Fibroblast of skin of right quadriceps (primary cell): ENCODE data around the gene COL3A1.

Experiments used
- DNase-seq: peaks from one replicate; pipeline ENCODE4 v3.0.0-alpha.2; 2013

Gene COL3A1

DNA sequence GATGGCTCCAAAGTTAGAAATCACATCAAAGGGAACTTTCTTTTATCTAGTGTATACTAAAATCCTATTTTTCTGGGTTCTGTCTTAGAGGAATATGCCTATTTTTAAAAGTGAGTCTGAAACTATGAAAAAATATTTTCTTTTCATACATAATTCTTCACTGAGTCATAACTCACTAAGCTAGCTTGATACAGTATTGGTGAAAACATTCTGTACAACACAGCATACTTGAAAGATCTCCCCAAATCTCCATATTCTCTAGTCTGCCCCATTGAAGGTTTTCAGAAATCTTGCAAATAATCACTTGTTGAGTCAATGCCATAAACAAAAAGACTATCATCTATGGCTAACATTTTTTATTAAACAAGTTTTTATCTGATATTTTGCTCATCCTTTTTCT is 44.5 kb downstream of the COL3A1 start:
- peak; percentile 53 for DNase-seq

DNA sequence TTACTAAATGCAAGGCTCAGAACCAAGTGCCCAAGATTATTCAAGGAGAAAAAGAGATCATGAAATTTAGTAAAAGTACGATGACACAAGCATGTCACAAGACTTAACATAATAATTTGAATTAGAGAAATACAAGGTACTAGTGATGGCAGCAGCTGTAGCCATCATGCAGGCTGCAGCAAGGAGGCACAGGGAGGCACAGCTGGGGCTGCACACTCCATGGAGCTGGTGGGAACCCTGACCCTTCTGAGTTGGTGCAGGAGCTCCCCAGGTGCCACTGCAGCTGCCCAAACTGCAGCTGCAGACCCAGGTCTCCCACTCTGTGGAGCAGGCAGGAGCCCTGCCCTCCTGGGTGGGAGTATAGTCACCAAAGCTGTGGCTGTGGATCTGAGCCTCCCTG is 46.0 kb downstream of the COL3A1 start:
- no peak for DNase-seq

GRCh38 chr2:189022053-189022481 is 47.9 kb downstream of the COL3A1 start:
- peak; percentile 96 for DNase-seq

- peak; percentile 88 for DNase-seq
These were observed 48.3 kb downstream of the COL3A1 start for GRCh38 chr2:189022492-189022891.

GRCh38 chr2:189024901-189025618 is 50.9 kb downstream of the COL3A1 start:
- peak; percentile 48 for DNase-seq

- DNase-seq: peak; percentile 78
These were observed 63.3 kb downstream of the COL3A1 start for GRCh38 chr2:189037518-189037917.

GRCh38 chr2:189045836-189046235 is 71.7 kb downstream of the COL3A1 start:
- DNase-seq: no peak

DNA sequence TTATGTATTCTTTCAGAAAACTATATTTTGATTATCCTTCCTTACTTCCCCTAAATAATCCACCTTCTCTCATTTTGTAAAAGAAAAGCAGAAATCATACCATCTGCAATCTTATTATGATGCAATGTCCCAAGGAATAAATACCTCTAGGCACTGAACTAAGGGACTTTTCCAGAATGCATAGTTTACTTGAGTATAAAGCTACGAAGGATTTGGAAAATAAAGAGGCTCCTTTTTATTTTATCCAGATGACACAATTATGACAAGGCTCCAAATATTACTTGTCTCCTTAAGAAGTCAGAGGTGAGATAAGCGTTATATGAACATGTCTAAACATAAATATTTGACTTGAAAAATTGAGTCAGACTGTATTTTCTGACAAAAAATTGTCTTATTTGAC is 72.1 kb downstream of the COL3A1 start:
- no peak for DNase-seq

- DNase-seq: no peak
These were observed 73.2 kb downstream of the COL3A1 start for GRCh38 chr2:189047171-189047888.

GRCh38 chr2:189048189-189048588 is 74.0 kb downstream of the COL3A1 start:
- no peak for DNase-seq

- peak; percentile 63 for DNase-seq
These were observed 75.6 kb downstream of the COL3A1 start for GRCh38 chr2:189049709-189050164.

GRCh38 chr2:189050165-189050712 is 76.1 kb downstream of the COL3A1 start:
- no peak for DNase-seq

GRCh38 chr2:189056200-189057106 is 82.3 kb downstream of the COL3A1 start:
- no peak for DNase-seq

DNA sequence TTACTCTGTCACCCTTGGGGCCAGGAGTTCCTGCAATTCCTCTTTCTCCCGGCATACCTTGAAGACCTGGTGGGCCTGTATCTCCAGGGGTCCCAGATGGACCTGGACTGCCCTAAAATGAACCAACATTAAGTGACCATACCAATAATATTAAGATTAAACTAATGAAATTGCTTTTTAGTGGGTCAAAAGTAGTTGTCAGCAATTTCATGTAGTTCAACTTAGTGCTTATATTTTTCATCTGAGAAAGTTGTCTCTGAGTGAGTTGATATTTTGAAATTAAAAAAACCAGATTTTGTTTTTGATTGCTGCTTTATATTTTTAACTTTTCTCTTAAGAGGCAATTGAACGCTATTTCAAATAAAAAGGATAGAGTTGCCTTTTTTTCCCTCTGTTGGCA is 83.1 kb downstream of the COL3A1 start:
- no peak for DNase-seq

- DNase-seq: no peak
These were observed 86.0 kb downstream of the COL3A1 start for GRCh38 chr2:189060096-189060642.
